ENCODE results near the gene BCL7B. TPM values are rescaled to one million over a fixed set of nuclear protein-coding genes. Genes with fewer than 3 reads are reported as not detected.
"Not testable (repeated sequence)": the region's sequence is repeated elsewhere in the genome, so short reads cannot be mapped to it uniquely, and the experiment has no call there.

BCL7B gene
- total RNA-seq, 2 donors from 2014 or later: 112 to 116 TPM

DNA sequence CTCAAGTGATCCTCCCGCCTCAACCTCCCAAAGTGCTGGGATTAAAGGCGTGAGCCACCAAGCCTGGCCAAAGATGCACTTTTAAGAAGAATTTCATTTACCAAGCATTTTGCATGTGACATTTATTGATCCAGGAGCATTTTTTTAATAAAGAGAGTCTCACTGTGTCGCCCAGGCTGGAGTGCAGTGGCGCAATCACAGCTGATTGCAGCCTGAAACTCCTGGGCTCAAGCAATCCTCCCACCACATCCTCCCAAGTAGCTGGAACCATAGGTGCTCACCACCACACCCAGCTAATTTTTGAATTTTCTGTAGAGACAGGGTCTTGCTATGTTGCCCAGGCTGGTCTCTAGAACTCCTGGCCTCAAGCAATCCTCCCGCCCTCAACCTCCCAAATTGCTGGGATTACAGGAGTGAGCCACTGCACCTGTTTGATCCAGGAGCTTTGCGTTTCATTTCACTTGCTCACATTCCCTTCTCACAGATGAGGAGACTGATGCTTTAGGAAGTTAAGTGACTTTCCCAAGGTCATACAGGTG lies 25.2 kb upstream of the BCL7B start:
- no peak for DNase-seq
- Mint-ChIP-seq H3K27me3 (no peaks in the 10 kb centered on the region), H3K4me3 (no peak overlapping the region), H3K4me1 (peaks cover 17% of the 10 kb centered on the region), H3K27ac (no peak overlapping the region), H3K36me3 (ENCODE audit: low read depth) (peaks cover 2% of the 10 kb centered on the region)
- no peaks in the 10 kb centered on the region for H3K9me3 ChIP-seq (ENCODE audit: control insufficient read depth, low read length, poor library complexity, severe bottlenecking)
- ATAC-seq: no peak

DNA sequence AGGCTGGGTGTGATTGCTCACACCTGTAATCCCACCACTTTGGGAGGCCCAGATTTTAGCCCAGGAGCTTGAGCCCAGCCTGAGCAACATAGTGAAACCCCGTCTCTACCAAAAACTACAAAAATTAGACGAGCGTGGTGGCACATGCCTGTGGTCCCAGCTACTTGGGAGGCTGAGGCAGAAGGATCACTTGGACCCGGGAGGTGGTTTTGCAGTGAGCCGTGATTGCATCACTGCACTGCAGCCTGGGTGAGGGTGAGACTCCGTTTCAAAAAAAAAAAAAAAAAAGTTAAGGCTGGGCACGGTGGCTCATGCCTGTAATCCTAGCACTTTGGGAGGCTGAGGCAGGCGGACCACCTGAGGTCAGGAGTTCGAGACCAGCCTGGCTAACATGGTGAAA lies 23.5 kb upstream of the BCL7B start:
- not testable (repeated sequence) for DNase-seq; H3K27ac Mint-ChIP-seq; H3K36me3 Mint-ChIP-seq (ENCODE audit: low read depth); H3K27me3 Mint-ChIP-seq; H3K4me3 Mint-ChIP-seq; ATAC-seq; H3K9me3 ChIP-seq (ENCODE audit: control insufficient read depth, low read length, poor library complexity, severe bottlenecking)
- peaks cover 14% of the 10 kb centered on the region for H3K4me1 Mint-ChIP-seq

- H3K9me3 ChIP-seq (ENCODE audit: control insufficient read depth, low read length, poor library complexity, severe bottlenecking): no peaks in the 10 kb centered on the region
- H3K36me3 Mint-ChIP-seq (ENCODE audit: low read depth): peaks cover 2% of the 10 kb centered on the region
- DNase-seq: peak; percentile 99 to 100 (median 99)
- peak within 1 kb of the TSS; percentile 96 for H3K4me3 Mint-ChIP-seq
- H3K27ac Mint-ChIP-seq: peak within 1 kb of the TSS; percentile 94
- ATAC-seq: peak; percentile 90
- peaks cover 25% of the 10 kb centered on the region for H3K4me1 Mint-ChIP-seq
- no peaks in the 10 kb centered on the region for H3K27me3 Mint-ChIP-seq
Observed at GRCh38 chr7:73578342-73579128, 21.0 kb upstream of the BCL7B start, which contains the start of gene TBL2. TBL2 (minus strand) TSS chr7:73578579; CDS start chr7:73578549, 30 bp downstream.

DNA sequence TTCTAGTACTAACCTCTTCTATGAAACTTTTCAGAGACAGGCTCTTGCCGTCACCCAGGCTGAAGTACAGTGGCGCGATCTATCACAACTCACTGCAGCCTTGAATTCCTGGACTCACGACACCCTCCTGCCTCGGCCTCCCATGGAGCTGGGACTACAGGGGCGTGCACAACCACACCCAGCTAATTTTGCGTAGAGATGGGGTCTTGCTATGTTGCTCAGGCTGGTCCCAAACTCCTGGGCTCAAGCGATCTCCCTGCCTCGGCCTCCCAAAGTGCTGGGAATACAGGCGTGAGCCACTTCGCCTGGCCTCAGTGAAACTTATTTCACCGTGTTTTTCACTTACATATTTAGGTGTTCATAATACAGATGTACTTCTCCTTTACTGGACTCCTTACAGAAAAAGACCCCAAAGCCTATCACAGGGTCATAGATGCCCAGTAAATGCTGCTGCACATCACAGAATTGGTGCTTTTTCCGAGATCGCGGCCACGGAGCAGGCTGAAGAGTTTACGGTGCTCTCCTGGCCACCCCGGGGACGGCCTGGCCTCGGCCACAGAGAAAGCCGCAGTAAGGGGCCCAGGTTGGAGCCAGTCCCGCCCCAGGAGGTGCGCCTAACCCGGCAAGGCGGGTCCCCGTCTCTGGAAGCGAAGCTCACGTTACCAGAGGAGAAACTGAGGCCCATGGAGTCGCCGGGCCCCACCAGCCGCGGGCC lies 20.3 kb upstream of the BCL7B start:
- Mint-ChIP-seq H3K27ac (peak overlapping the region; percentile 94), H3K27me3 (no peaks in the 10 kb centered on the region), H3K36me3 (ENCODE audit: low read depth) (peaks cover 2% of the 10 kb centered on the region), H3K4me3 (peak overlapping the region; percentile 96), H3K4me1 (peaks cover 25% of the 10 kb centered on the region)
- ATAC-seq: no peak
- no peaks in the 10 kb centered on the region for H3K9me3 ChIP-seq (ENCODE audit: control insufficient read depth, low read length, poor library complexity, severe bottlenecking)
- DNase-seq: no peak

DNA sequence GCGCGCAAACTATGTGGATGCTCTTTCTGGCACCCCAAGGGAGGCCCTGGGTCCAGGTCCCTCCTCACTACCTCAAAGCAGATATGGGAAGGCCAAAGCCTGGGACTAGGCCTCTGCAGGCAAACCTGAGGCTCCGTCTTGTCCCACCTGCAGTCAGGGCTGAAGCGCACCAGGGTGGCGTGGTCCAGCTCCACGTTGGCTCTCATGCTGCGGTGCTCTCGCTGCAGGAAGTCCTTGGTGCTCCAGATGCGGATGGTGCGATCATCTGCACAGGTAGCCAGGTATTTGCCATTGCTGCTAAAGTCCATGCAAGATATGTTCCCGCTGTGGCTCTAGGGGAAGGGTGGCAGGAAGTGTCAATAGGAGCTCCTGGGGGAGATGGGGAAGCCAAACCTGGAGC lies 16.3 kb upstream of the BCL7B start:
- Mint-ChIP-seq H3K4me3 (no peak overlapping the region), H3K27me3 (no peaks in the 10 kb centered on the region), H3K36me3 (ENCODE audit: low read depth) (peaks cover 7% of the 10 kb centered on the region), H3K27ac (no peak overlapping the region), H3K4me1 (peaks cover 24% of the 10 kb centered on the region)
- ATAC-seq (no peak), DNase-seq (no peak)
- H3K9me3 ChIP-seq (ENCODE audit: control insufficient read depth, low read length, poor library complexity, severe bottlenecking): no peaks in the 10 kb centered on the region

GRCh38 chr7:73573276-73573675 lies 15.8 kb upstream of the BCL7B start:
- H3K9me3 ChIP-seq (ENCODE audit: control insufficient read depth, low read length, poor library complexity, severe bottlenecking): no peaks in the 10 kb centered on the region
- Mint-ChIP-seq H3K27ac (no peak overlapping the region), H3K36me3 (ENCODE audit: low read depth) (peaks cover 6% of the 10 kb centered on the region), H3K4me3 (no peak overlapping the region), H3K4me1 (peaks cover 22% of the 10 kb centered on the region), H3K27me3 (no peaks in the 10 kb centered on the region)
- DNase-seq: no peak
- no peak for ATAC-seq

DNA sequence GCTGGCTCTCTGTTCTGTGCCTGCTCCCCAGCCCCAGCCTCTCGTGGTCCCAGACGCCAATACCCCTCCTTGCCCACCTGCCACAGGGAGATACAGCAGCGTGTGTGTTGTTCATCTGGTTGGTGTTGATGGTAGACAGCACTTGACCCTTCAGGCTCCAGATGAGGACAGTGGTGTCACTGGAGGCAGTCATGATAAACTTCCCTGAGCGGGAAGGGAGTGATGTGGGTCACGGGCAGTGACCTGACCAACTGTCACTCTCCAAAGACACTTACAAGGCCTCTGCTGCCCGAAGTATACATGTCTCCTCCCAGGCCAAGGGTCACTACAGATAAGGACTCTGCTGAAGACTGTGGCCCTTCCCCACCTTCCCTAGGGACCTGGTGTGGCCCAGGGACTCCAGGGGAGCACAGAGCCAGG lies 15.3 kb upstream of the BCL7B start:
- H3K4me3 Mint-ChIP-seq: no peak overlapping the region
- H3K4me1 Mint-ChIP-seq: peaks cover 21% of the 10 kb centered on the region
- H3K36me3 Mint-ChIP-seq (ENCODE audit: low read depth): peaks cover 6% of the 10 kb centered on the region
- DNase-seq (no peak), ATAC-seq (no peak)
- no peaks in the 10 kb centered on the region for H3K27me3 Mint-ChIP-seq
- no peaks in the 10 kb centered on the region for H3K9me3 ChIP-seq (ENCODE audit: control insufficient read depth, low read length, poor library complexity, severe bottlenecking)
- no peak overlapping the region for H3K27ac Mint-ChIP-seq

DNA sequence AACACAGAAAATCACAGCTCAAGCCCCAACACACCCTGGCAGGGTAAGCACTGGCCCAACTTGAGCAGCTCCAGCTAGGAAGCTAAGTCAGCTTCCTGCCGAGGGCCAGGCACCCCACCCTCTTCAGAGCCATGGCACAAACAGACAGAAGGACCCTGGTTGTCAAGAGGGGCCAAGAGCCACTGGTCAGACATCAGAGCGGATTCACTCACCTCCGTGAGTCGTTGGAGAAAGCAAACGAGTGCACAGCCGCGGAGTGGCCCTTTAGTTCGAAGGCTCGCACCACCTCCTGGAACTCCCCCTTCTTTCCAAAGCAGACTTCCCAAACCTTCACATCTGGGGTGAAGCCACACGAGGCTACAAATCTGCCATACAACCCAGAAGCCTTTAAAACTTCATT lies 13.5 kb upstream of the BCL7B start:
- no peaks in the 10 kb centered on the region for H3K9me3 ChIP-seq (ENCODE audit: control insufficient read depth, low read length, poor library complexity, severe bottlenecking)
- peaks cover 22% of the 10 kb centered on the region for H3K4me1 Mint-ChIP-seq
- no peaks in the 10 kb centered on the region for H3K27me3 Mint-ChIP-seq
- peaks cover 6% of the 10 kb centered on the region for H3K36me3 Mint-ChIP-seq (ENCODE audit: low read depth)
- H3K4me3 Mint-ChIP-seq: no peak overlapping the region
- H3K27ac Mint-ChIP-seq: no peak overlapping the region
- ATAC-seq: no peak
- no peak for DNase-seq

DNA sequence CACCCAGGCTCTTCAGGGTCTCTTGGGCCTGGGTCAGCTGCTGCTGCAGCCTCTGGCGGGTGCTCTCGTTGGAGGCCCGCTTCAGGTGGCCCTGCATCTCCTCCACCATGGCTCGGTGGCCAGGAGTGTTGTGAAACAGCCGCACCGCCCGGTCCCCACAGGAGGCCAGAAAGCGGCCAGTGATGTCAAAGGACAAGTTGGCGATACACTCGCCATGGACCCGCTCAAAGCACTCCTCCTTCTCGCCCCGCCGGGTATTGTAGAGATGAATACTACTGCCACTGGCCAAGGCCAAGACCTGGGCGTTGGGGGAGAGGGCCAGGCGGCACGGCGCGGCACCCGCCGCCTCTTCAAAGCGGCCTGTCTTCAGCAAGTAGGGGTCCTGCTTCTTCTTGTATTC lies 13.0 kb upstream of the BCL7B start:
- ATAC-seq (no peak), DNase-seq (no peak)
- no peak overlapping the region for H3K4me3 Mint-ChIP-seq
- H3K36me3 Mint-ChIP-seq (ENCODE audit: low read depth): peaks cover 6% of the 10 kb centered on the region
- peaks cover 22% of the 10 kb centered on the region for H3K4me1 Mint-ChIP-seq
- H3K27ac Mint-ChIP-seq: no peak overlapping the region
- H3K27me3 Mint-ChIP-seq: no peaks in the 10 kb centered on the region
- no peaks in the 10 kb centered on the region for H3K9me3 ChIP-seq (ENCODE audit: control insufficient read depth, low read length, poor library complexity, severe bottlenecking)

- H3K9me3 ChIP-seq (ENCODE audit: control insufficient read depth, low read length, poor library complexity, severe bottlenecking): no peaks in the 10 kb centered on the region
- no peak for ATAC-seq
- H3K36me3 Mint-ChIP-seq (ENCODE audit: low read depth): peaks cover 6% of the 10 kb centered on the region
- peaks cover 14% of the 10 kb centered on the region for H3K4me1 Mint-ChIP-seq
- no peaks in the 10 kb centered on the region for H3K27me3 Mint-ChIP-seq
- H3K4me3 Mint-ChIP-seq: no peak overlapping the region
- DNase-seq: no peak
- no peak overlapping the region for H3K27ac Mint-ChIP-seq
Observed at GRCh38 chr7:73569042-73569608, 11.6 kb upstream of the BCL7B start.

DNA sequence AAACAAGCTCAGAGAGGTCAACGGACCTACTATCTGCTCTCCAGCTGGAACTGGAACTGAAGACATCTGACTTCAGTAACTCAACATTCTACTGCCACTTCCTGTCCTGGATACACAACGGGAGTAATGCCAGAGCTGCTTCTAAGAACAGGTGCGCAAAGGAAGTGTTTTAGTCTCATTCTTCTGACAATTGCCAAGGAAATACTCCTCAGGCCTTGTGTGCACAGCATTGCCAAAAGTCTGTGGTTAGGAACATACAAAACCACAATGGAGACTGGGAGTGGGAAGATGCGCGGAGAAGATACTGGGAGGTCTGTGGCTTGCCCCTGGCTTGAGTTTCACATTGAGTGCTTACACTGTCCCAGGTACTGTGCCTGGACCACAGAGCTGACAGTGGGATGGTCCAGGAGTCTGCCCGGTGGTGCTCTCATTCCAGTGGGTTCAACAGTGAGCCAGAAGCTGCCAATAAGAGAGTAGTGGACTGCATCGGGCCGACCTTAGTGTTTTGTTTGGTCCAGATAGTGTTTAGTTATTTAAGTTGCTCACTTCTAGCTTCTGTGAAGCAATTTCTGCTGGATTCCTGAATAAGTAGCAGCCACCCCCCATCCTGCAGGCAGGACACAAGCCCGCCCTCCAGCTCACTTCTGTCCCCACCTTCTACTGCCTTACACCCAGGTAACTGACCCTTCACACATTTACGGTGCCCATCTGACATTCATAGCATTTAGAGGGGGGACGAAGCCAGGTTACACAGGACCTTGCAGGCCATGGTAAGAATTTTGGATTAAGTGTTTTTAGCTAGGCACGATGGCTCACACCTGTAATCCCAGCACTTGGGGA lies 10.6 kb upstream of the BCL7B start:
- DNase-seq (no peak), ATAC-seq (no peak)
- no peak overlapping the region for H3K4me3 Mint-ChIP-seq
- peaks cover 12% of the 10 kb centered on the region for H3K4me1 Mint-ChIP-seq
- peak overlapping the region; percentile 59 for H3K27ac Mint-ChIP-seq
- no peaks in the 10 kb centered on the region for H3K27me3 Mint-ChIP-seq
- peaks cover 6% of the 10 kb centered on the region for H3K36me3 Mint-ChIP-seq (ENCODE audit: low read depth)
- no peaks in the 10 kb centered on the region for H3K9me3 ChIP-seq (ENCODE audit: control insufficient read depth, low read length, poor library complexity, severe bottlenecking)

DNA sequence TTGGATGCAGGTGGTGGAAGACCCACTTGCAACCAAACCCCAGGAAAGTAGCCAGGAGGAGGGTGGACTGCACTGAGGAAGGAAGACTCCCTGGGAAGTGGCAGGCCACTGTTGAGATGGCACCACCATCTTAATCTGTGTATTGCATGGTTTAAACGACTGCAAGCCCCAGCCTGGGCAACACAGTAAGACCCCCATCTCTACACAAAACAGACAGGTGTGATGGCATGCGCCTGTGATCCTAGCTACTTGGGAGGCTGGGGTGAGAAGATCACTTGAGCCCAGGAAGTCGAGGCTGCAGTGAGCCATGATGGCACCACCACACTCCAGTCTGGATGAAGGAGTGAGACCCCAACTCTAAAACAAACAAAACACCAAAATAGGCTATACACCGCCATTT lies 9.7 kb upstream of the BCL7B start:
- no peak for DNase-seq
- no peak overlapping the region for H3K4me3 Mint-ChIP-seq
- no peaks in the 10 kb centered on the region for H3K27me3 Mint-ChIP-seq
- H3K27ac Mint-ChIP-seq: peak overlapping the region; percentile 84
- H3K36me3 Mint-ChIP-seq (ENCODE audit: low read depth): peaks cover 6% of the 10 kb centered on the region
- H3K9me3 ChIP-seq (ENCODE audit: control insufficient read depth, low read length, poor library complexity, severe bottlenecking): no peaks in the 10 kb centered on the region
- peaks cover 9% of the 10 kb centered on the region for H3K4me1 Mint-ChIP-seq
- no peak for ATAC-seq
